NCI-H2171 treated with DMSO at 0.1 percent for 48 hours (cell line): ENCODE data around the gene CD207.
"Not testable (repeated sequence)": the region's sequence is repeated elsewhere in the genome, so short reads cannot be mapped to it uniquely, and the experiment has no call there.

Experiments
- DNase-seq: peaks from one replicate; lab custom pipeline; 2025; lab: John Stamatoyannopoulos, UW

Gene CD207

GRCh38 chr2:70835643-70836042, at the start of gene CD207:
CD207 (minus strand) TSS chr2:70835816; CDS start chr2:70835776, 40 bp downstream.
- no peak for DNase-seq

- DNase-seq = not testable (repeated sequence)
Observed at GRCh38 chr2:70878543-70878942, 42.9 kb upstream of the CD207 start.

- DNase-seq = not testable (repeated sequence)
Observed at GRCh38 chr2:70876138-70876537, 40.5 kb upstream of the CD207 start.

- DNase-seq = no peak
Observed at GRCh38 chr2:70873541-70873940, 37.9 kb upstream of the CD207 start.

DNA sequence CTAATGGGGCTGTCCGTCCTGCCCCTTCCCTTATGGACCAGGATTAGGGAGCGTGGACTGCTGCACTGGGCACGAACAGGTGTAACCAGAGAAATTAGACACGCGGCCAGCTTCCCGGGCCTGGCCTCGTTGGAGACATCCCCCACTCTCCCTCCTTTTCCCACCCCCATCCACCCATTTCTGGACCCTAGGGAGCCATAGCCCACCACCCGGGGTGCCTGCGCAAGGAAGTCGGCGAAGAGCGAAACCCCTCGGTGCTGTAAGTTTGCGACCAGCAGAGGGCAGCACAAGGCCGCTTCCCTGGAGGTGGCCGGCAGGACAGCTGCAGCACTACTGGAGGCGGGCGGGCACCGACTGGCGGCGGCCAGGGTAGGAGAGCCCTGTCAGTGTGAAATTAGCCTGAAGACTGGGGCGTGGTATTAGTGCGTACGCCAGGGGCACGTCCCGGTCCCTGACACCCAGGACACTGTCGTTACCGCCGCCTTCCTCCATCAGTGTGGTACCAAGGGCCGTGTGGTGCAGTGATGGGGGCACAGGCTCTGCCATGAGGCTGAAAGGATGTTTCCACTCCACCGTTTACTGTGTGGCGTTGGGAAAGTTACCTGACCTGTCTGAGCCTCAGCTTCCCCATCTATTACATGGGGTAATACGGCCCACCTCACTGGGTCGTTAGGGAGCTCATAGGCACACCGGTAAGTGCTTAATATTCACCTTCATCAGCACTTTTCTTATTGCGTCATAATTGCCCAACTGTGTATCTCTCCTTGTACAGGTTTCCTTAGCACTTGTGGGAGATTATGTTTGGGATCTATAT, 36.0 kb upstream of the CD207 start:
- peak; percentile 68 for DNase-seq

- peak; percentile 7 for DNase-seq
Observed at GRCh38 chr2:70870790-70871189, 35.2 kb upstream of the CD207 start.

GRCh38 chr2:70868970-70869369, 33.4 kb upstream of the CD207 start:
- no peak for DNase-seq

DNA sequence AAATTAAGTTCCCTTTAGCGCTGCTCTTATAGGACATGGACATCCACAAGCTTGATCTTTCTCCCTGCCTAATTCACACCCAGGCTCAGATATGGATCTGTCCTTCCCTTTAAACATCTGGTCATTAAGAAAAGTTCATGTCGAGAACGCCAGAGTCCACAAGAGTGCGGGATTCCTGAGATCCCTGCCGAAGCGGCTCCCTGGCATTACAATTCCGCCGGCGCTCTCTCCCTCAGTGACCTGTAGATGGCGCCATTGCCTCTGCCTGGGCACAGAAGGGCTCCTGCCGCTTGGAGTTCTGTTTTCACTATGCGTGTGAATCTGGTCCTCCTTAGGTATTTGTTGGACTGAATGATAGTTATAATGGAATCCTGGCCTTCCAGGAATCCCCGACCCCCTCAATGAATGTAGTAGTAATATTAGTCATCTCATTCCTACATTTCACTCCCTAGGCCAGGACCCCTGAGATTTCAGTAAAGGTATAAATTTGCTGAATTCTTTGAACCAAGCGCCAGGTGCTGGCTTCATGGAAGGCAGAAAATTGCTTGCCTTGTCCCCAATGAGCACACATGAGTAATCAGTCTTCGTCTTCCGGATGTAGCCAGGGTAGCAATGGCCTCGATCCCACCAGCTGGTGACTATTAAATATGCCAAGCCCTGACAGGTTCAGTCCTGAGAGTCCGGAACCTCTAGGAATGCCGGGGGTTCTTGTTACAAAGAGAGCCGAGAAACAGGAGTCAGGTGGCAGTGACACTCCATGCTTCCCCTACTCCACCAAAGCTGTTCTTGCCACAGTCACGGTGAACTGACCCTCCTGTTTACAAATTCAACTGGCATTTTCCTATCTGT, 26.4 kb upstream of the CD207 start:
- DNase-seq = peak; percentile 81

DNA sequence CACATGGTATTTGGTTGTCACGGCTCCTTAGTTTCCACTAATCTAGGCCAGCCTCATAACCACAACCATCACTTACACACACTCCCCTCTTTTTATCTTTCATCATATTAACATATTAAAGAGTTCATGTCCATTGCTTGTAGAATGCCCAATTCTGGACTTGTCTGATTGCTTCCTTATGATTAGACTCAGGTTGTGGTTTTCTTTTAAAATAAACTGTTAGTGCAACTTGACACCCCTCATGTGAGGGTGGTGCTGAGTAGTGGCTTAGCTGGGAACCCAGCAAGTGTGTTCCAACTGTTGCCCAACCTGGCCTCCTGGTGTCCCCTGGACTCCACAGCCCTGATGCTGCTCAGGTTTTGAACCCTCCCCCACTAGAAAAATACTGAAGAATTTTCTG, 20.1 kb upstream of the CD207 start:
- DNase-seq = no peak

GRCh38 chr2:70854411-70854810, 18.8 kb upstream of the CD207 start:
- DNase-seq = no peak

- DNase-seq = no peak
Observed at GRCh38 chr2:70852824-70853223, 17.2 kb upstream of the CD207 start.

DNA sequence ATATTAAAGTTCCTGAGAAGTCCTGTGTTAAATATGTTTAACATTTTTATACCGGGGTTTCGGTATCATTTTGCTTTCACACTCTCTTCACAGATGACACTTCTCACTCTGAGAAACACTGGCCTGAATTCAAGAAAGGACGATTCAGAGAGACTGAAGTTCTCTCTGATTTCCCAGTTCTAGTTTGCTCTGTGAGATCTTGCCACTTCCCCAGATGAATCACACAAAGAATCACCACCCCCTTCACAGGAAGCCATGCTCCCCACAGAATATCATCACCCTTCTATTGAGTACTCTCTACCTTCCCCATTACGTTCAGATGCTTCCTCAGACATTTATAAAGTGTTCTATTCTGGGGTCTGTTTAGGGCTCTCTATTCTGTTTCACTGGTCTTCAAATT, 16.1 kb upstream of the CD207 start:
- no peak for DNase-seq

DNA sequence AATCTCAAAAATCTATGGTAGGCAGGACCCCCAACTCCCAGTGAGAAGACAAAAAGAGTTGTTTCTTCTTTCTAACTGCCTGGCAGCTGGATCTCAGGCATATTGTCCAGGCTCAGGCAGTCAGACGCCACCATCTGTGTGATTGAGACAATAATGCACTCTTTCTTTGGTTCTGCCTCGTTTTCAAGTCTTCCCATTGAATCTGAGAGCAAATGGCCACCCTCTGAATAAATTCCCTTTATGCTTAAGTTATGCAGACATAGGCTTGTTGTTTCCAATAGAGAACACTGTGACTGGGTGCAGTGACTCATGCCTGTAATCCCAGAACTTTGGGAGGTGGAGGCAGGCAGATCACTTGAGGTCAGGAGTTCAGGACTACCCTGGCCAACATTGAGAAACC, 15.3 kb upstream of the CD207 start:
- DNase-seq = no peak

DNA sequence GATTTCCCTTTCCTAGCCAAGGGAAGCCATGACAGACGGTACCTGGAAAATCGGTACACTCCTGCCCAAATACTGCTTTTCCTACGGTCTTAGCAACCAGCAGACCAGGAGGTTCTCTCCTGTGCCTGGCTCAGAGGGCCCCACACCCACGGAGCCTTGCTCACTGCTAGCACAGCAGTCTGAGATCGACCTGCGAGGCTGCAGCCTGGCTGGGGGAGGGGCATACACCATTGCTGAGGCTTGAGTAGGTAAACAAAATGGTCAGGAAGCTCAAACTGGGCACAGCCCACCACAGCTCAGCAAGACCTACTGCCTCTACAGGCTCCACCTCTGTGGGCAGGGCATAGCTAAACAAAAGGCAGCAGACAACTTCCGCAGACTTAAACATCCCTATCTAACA, 6.8 kb upstream of the CD207 start:
- DNase-seq = no peak

DNA sequence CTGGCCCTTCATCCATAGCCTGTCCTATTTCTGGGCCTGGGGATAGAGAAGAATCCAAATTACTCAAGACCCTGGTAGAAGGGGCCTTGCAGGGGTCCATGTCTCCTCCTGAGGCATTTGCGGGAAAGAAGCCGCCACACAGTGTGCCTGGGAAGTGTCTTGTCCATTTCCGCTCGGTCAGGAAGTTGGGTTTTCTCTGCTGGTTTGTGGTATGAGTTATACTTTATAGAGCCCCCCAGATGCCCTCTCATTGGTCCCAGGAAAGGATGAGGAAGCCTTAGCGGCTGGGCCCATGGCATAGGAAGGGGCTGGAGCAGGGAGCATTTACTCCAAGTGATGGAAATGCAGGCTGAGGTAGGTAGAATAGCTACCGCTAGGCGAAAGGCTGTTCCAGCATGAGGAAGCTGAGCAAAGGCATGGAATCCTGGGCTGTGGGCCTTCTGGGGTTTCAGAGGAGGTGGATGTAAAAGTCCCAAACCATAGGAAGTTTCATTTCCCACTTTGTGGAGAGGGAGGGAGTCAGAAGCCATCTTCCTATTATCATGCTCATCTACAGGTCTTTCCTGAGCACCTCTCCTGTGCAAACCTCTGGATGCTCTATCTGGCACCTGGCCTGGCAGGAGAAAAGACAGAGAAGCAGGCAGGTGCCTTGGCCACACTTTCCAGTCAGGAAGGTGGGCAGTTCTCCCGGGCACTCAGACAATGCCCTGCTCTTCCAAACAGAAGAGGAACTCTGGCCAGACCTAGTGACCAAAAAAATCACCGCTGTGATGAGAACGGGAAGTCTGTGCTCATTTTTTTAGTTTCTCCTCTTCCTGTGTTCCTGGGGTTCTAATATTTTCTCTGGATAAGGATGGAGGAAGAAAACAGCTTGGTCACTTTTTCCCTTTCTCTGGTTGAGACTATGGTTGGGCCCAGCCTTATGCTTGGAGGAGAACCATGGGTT, 2.6 kb upstream of the CD207 start:
- no peak for DNase-seq

- no peak for DNase-seq
Observed at GRCh38 chr2:70834881-70835280, 735 bp downstream of the CD207 start.

DNA sequence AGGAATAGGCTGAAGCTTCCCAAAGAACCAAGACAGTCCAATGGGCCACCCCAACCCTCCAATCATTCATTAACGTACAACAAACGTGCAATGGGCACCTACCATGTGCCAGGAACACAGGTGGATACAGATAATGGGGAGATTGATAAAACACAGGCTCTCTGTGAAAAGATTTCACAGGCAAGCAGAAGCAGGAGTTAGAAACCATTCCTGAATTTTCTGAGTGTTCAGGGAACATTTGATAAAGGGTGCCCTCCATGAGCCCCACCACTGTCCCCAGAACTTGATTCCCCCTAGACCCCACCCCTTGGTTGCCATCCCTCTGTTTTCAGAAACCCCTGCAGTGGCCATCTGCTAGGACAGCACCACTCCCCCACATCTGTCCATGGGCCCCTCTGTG, 1.5 kb downstream of the CD207 start:
- no peak for DNase-seq

- DNase-seq = no peak
Observed at GRCh38 chr2:70833246-70833645, 2.4 kb downstream of the CD207 start.

GRCh38 chr2:70832386-70832785, 3.2 kb downstream of the CD207 start:
- no peak for DNase-seq

- DNase-seq = no peak
Observed at GRCh38 chr2:70831861-70832260, 3.8 kb downstream of the CD207 start.

DNA sequence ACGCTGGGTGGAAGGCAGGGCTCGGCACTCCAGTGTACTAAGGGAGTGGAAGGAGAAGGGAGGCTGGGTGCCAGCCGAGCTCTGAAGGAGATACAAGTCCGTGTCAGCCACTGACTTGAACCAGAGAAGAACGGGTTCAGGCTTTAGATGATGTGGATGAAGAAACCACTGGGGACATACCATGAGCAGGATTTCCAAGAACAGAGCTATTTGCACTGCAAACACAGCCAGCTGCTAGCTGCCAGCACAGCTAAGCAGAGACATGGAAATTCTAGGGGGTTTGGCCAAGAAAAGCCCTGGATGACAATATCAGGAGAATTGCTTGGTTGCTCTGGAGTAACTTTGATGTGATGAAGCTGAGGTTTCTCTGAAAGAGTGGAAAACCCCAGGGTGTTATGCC, 5.2 kb downstream of the CD207 start:
- DNase-seq = no peak

DNA sequence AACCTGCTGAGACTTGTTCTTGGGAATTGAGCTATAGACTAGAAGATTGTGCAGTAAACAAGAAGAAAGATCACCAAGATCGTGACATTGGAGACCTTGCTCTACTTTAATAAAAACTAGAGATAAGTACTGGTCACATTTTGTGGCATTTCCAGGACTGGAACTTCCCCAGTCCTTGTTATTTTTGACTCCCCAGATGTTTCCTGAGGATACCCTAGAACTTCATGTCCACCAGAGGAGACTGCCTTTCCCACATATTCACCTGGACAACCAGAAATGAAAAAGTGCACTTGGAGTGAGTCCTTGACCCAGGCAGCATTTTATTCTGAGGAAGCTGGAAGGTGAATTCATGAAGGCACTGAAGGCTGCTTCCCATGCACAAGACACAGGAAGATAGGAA, 5.7 kb downstream of the CD207 start:
- DNase-seq = no peak
